Measurements from ENCODE around the gene SRXN1. TPM values are rescaled to one million over a fixed set of nuclear protein-coding genes. Genes with fewer than 3 reads are reported as not detected.
"Not testable (repeated sequence)": the region's sequence is repeated elsewhere in the genome, so short reads cannot be mapped to it uniquely, and the experiment has no call there.

SRXN1 gene
- total RNA-seq, 1 experiment from 2014 or later, result 1.0 TPM

GRCh38 chr20:693786-694185, 40.8 kb upstream of the SRXN1 start:
- not testable (repeated sequence) for H3K4me2 ChIP-seq (ENCODE audit: low read depth, low read length, poor library complexity, severe bottlenecking); H3K27ac ChIP-seq (ENCODE audit: low read length); H3K9me2 ChIP-seq (replicated peaks; ENCODE audit: insufficient read depth, low read length); H4K20me1 ChIP-seq (ENCODE audit: insufficient read depth, low read depth, low read length); H3K27me3 ChIP-seq (ENCODE audit: low read length); H3K79me2 ChIP-seq (ENCODE audit: low read length); DNase-seq; H3K4me3 ChIP-seq (ENCODE audit: low read length); H3K9me3 ChIP-seq (ENCODE audit: low read length); H3K9ac ChIP-seq (ENCODE audit: low read length); H3K4me1 ChIP-seq (ENCODE audit: low read length); H3K36me3 ChIP-seq (ENCODE audit: insufficient read depth, low read length); H2AFZ ChIP-seq (ENCODE audit: low read length)

GRCh38 chr20:692044-692443, 39.0 kb upstream of the SRXN1 start:
- H3K9me3 ChIP-seq (ENCODE audit: low read length), result no peaks in the 10 kb centered on the region
- no peaks in the 10 kb centered on the region for H3K4me1 ChIP-seq (ENCODE audit: low read length)
- H3K36me3 ChIP-seq (ENCODE audit: insufficient read depth, low read length), result no peaks in the 10 kb centered on the region
- no peak overlapping the region for H3K4me3 ChIP-seq (ENCODE audit: low read length)
- H3K27ac ChIP-seq (ENCODE audit: low read length), result no peak overlapping the region
- no peaks in the 10 kb centered on the region for H3K79me2 ChIP-seq (ENCODE audit: low read length)
- H4K20me1 ChIP-seq (ENCODE audit: insufficient read depth, low read depth, low read length), result no peaks in the 10 kb centered on the region
- H3K9me2 ChIP-seq (replicated peaks; ENCODE audit: insufficient read depth, low read length), result no peaks in the 10 kb centered on the region
- no peaks in the 10 kb centered on the region for H3K27me3 ChIP-seq (ENCODE audit: low read length)
- no peak overlapping the region for H3K4me2 ChIP-seq (ENCODE audit: low read depth, low read length, poor library complexity, severe bottlenecking)
- no peak overlapping the region for H2AFZ ChIP-seq (ENCODE audit: low read length)
- H3K9ac ChIP-seq (ENCODE audit: low read length), result no peak overlapping the region
- DNase-seq, result no peak

GRCh38 chr20:689947-690346, 36.9 kb upstream of the SRXN1 start:
- Histone ChIP-seq H3K4me2 (ENCODE audit: low read depth, low read length, poor library complexity, severe bottlenecking) (no peak overlapping the region), H3K27me3 (ENCODE audit: low read length) (no peaks in the 10 kb centered on the region), H3K4me1 (ENCODE audit: low read length) (no peaks in the 10 kb centered on the region), H3K36me3 (ENCODE audit: insufficient read depth, low read length) (no peaks in the 10 kb centered on the region), H4K20me1 (ENCODE audit: insufficient read depth, low read depth, low read length) (no peaks in the 10 kb centered on the region), H3K4me3 (ENCODE audit: low read length) (no peak overlapping the region), H3K9me3 (ENCODE audit: low read length) (no peaks in the 10 kb centered on the region), H3K79me2 (ENCODE audit: low read length) (no peaks in the 10 kb centered on the region), H3K9me2 (replicated peaks; ENCODE audit: insufficient read depth, low read length) (no peaks in the 10 kb centered on the region), H2AFZ (ENCODE audit: low read length) (no peak overlapping the region), H3K27ac (ENCODE audit: low read length) (no peak overlapping the region), H3K9ac (ENCODE audit: low read length) (no peak overlapping the region)
- DNase-seq, result no peak

GRCh38 chr20:689348-689747, 36.3 kb upstream of the SRXN1 start:
- Histone ChIP-seq H3K27me3 (ENCODE audit: low read length) (no peaks in the 10 kb centered on the region), H3K79me2 (ENCODE audit: low read length) (no peaks in the 10 kb centered on the region)

GRCh38 chr20:688809-689212, 35.8 kb upstream of the SRXN1 start:
- no peaks in the 10 kb centered on the region for H3K9me3 ChIP-seq (ENCODE audit: low read length)
- H3K79me2 ChIP-seq (ENCODE audit: low read length), result no peaks in the 10 kb centered on the region
- H3K9me2 ChIP-seq (replicated peaks; ENCODE audit: insufficient read depth, low read length), result no peaks in the 10 kb centered on the region
- no peak for DNase-seq
- H3K27me3 ChIP-seq (ENCODE audit: low read length), result no peaks in the 10 kb centered on the region
- H3K9ac ChIP-seq (ENCODE audit: low read length), result no peak overlapping the region
- no peak overlapping the region for H3K4me2 ChIP-seq (ENCODE audit: low read depth, low read length, poor library complexity, severe bottlenecking)
- H3K4me1 ChIP-seq (ENCODE audit: low read length), result no peaks in the 10 kb centered on the region
- no peak overlapping the region for H2AFZ ChIP-seq (ENCODE audit: low read length)
- H3K27ac ChIP-seq (ENCODE audit: low read length), result no peak overlapping the region
- no peaks in the 10 kb centered on the region for H3K36me3 ChIP-seq (ENCODE audit: insufficient read depth, low read length)
- no peak overlapping the region for H3K4me3 ChIP-seq (ENCODE audit: low read length)
- H4K20me1 ChIP-seq (ENCODE audit: insufficient read depth, low read depth, low read length), result no peaks in the 10 kb centered on the region

More at GRCh38 chr20:689348-689747, 36.3 kb upstream of the SRXN1 start:
- H3K27ac ChIP-seq (ENCODE audit: low read length), result no peak overlapping the region
- no peak overlapping the region for H3K4me2 ChIP-seq (ENCODE audit: low read depth, low read length, poor library complexity, severe bottlenecking)
- no peaks in the 10 kb centered on the region for H4K20me1 ChIP-seq (ENCODE audit: insufficient read depth, low read depth, low read length)
- no peak overlapping the region for H3K9ac ChIP-seq (ENCODE audit: low read length)
- H3K9me2 ChIP-seq (replicated peaks; ENCODE audit: insufficient read depth, low read length), result no peaks in the 10 kb centered on the region
- no peak overlapping the region for H3K4me3 ChIP-seq (ENCODE audit: low read length)
- no peaks in the 10 kb centered on the region for H3K9me3 ChIP-seq (ENCODE audit: low read length)
- H3K36me3 ChIP-seq (ENCODE audit: insufficient read depth, low read length), result no peaks in the 10 kb centered on the region
- H3K4me1 ChIP-seq (ENCODE audit: low read length), result no peaks in the 10 kb centered on the region
- H2AFZ ChIP-seq (ENCODE audit: low read length), result no peak overlapping the region
- DNase-seq, result no peak

GRCh38 chr20:687468-688203, 34.6 kb upstream of the SRXN1 start:
- H3K9ac ChIP-seq (ENCODE audit: low read length), result no peak overlapping the region
- H3K27ac ChIP-seq (ENCODE audit: low read length), result no peak overlapping the region
- no peaks in the 10 kb centered on the region for H3K79me2 ChIP-seq (ENCODE audit: low read length)
- H3K4me1 ChIP-seq (ENCODE audit: low read length), result no peaks in the 10 kb centered on the region
- H2AFZ ChIP-seq (ENCODE audit: low read length), result no peak overlapping the region
- no peak overlapping the region for H3K4me3 ChIP-seq (ENCODE audit: low read length)
- no peaks in the 10 kb centered on the region for H3K27me3 ChIP-seq (ENCODE audit: low read length)
- H3K4me2 ChIP-seq (ENCODE audit: low read depth, low read length, poor library complexity, severe bottlenecking), result no peak overlapping the region
- H4K20me1 ChIP-seq (ENCODE audit: insufficient read depth, low read depth, low read length), result no peaks in the 10 kb centered on the region
- no peak for DNase-seq
- no peaks in the 10 kb centered on the region for H3K36me3 ChIP-seq (ENCODE audit: insufficient read depth, low read length)
- no peaks in the 10 kb centered on the region for H3K9me3 ChIP-seq (ENCODE audit: low read length)
- H3K9me2 ChIP-seq (replicated peaks; ENCODE audit: insufficient read depth, low read length), result no peaks in the 10 kb centered on the region

GRCh38 chr20:684676-685319, 31.8 kb upstream of the SRXN1 start:
- Histone ChIP-seq H3K4me1 (ENCODE audit: low read length) (peaks cover 6% of the 10 kb centered on the region), H3K4me3 (ENCODE audit: low read length) (no peak overlapping the region), H3K9me3 (ENCODE audit: low read length) (no peaks in the 10 kb centered on the region), H3K79me2 (ENCODE audit: low read length) (no peaks in the 10 kb centered on the region), H3K27me3 (ENCODE audit: low read length) (no peaks in the 10 kb centered on the region), H3K9ac (ENCODE audit: low read length) (no peak overlapping the region), H3K27ac (ENCODE audit: low read length) (no peak overlapping the region), H2AFZ (ENCODE audit: low read length) (no peak overlapping the region), H3K9me2 (replicated peaks; ENCODE audit: insufficient read depth, low read length) (no peaks in the 10 kb centered on the region), H4K20me1 (ENCODE audit: insufficient read depth, low read depth, low read length) (no peaks in the 10 kb centered on the region), H3K36me3 (ENCODE audit: insufficient read depth, low read length) (no peaks in the 10 kb centered on the region), H3K4me2 (ENCODE audit: low read depth, low read length, poor library complexity, severe bottlenecking) (no peak overlapping the region)
- no peak for DNase-seq

- H3K9me2 ChIP-seq (replicated peaks; ENCODE audit: insufficient read depth, low read length), result no peaks in the 10 kb centered on the region
- peaks cover 6% of the 10 kb centered on the region for H3K4me1 ChIP-seq (ENCODE audit: low read length)
- no peak overlapping the region for H3K9ac ChIP-seq (ENCODE audit: low read length)
- H3K4me2 ChIP-seq (ENCODE audit: low read depth, low read length, poor library complexity, severe bottlenecking), result no peak overlapping the region
- no peak for DNase-seq
- H3K27me3 ChIP-seq (ENCODE audit: low read length), result no peaks in the 10 kb centered on the region
- H4K20me1 ChIP-seq (ENCODE audit: insufficient read depth, low read depth, low read length), result no peaks in the 10 kb centered on the region
- no peak overlapping the region for H2AFZ ChIP-seq (ENCODE audit: low read length)
- no peak overlapping the region for H3K4me3 ChIP-seq (ENCODE audit: low read length)
- H3K27ac ChIP-seq (ENCODE audit: low read length), result no peak overlapping the region
- H3K36me3 ChIP-seq (ENCODE audit: insufficient read depth, low read length), result no peaks in the 10 kb centered on the region
- H3K79me2 ChIP-seq (ENCODE audit: low read length), result no peaks in the 10 kb centered on the region
- no peaks in the 10 kb centered on the region for H3K9me3 ChIP-seq (ENCODE audit: low read length)
Measured at GRCh38 chr20:682123-682522, 29.1 kb upstream of the SRXN1 start.
